Kidney epithelial cell (primary cell): Measurements from ENCODE around the gene BCR. TPM values are rescaled to one million over a fixed set of nuclear protein-coding genes. Genes with fewer than 3 reads are reported as not detected.

Source experiments
- DNase-seq: peaks from one replicate; pipeline ENCODE4 v3.0.0-alpha.2; 2010; ENCODE audit warnings: low read depth
- H3K27me3 ChIP-seq: 2 replicates; pipeline ENCODE4 v1.6.0; 2011; ENCODE audit warnings: low read length; ENCODE audit not compliant: control insufficient read depth, insufficient read depth
- H3K36me3 ChIP-seq: 2 replicates; pipeline ENCODE4 v1.5.1; 2011; ENCODE audit warnings: low read length; ENCODE audit not compliant: control insufficient read depth, insufficient read depth
- H3K4me3 ChIP-seq: 2 replicates; pipeline ENCODE4 v1.5.1; 2011; ENCODE audit warnings: low read depth, mild to moderate bottlenecking, control low read depth, low read length
- CTCF ChIP-seq: IDR thresholded peaks from 2 replicates; pipeline ENCODE4 v1.5.1; 2011; ENCODE audit warnings: mild to moderate bottlenecking, moderate library complexity, low read length, control low read depth, inconsistent platforms; ENCODE audit not compliant: insufficient read depth, poor library complexity, severe bottlenecking
- total RNA-seq: library from RNA; depleted of rRNA; stranded (reverse); fragments of >200 nt; gene quantifications from 2 replicates; pipeline ENCODE4 v1.2.3, GENCODE V29; 2015

Gene BCR
- total RNA-seq, 1 donor from 2014 or later = 42.5 TPM

GRCh38 chr22:23283591-23284503 is 103.5 kb downstream of the BCR start:
- TF ChIP-seq CTCF = no peak
- Histone ChIP-seq H3K27me3 (no peaks in the 10 kb centered on the region), H3K4me3 (no peak overlapping the region), H3K36me3 (peaks cover 5% of the 10 kb centered on the region)
- DNase-seq = no peak

GRCh38 chr22:23284504-23285033 is 104.3 kb downstream of the BCR start:
- Histone ChIP-seq H3K4me3 (no peak overlapping the region), H3K36me3 (peaks cover 5% of the 10 kb centered on the region), H3K27me3 (no peaks in the 10 kb centered on the region)
- no peak for DNase-seq
- no peak for TF ChIP-seq CTCF

- no peak for DNase-seq
- Histone ChIP-seq H3K36me3 (peaks cover 6% of the 10 kb centered on the region), H3K27me3 (no peaks in the 10 kb centered on the region), H3K4me3 (no peak overlapping the region)
- TF ChIP-seq CTCF = no peak
Measured at GRCh38 chr22:23285236-23285635, 104.9 kb downstream of the BCR start.

- peaks cover 6% of the 10 kb centered on the region for H3K36me3 ChIP-seq
- TF ChIP-seq CTCF = no peak
- DNase-seq = no peak
- no peaks in the 10 kb centered on the region for H3K27me3 ChIP-seq
- no peak overlapping the region for H3K4me3 ChIP-seq
Measured at GRCh38 chr22:23285734-23286133, 105.4 kb downstream of the BCR start.

GRCh38 chr22:23286296-23286695 is 106.0 kb downstream of the BCR start:
- H3K4me3 ChIP-seq = no peak overlapping the region
- no peak for TF ChIP-seq CTCF
- H3K27me3 ChIP-seq = no peaks in the 10 kb centered on the region
- peaks cover 2% of the 10 kb centered on the region for H3K36me3 ChIP-seq
- no peak for DNase-seq
